VCaP (cell line): ENCODE data around the gene E2F4.

Experiments used
- H3K27ac ChIP-seq: fragments of 450-650 bp; 2 replicates; pipeline ENCODE4 v1.5.1; 2017
- TF ChIP-seq, protein P1 (sequence below): fragments of 450-650 bp; conservative IDR thresholded peaks from 2 replicates; pipeline ENCODE4 v1.5.1; 2017; ENCODE audit warnings: mild to moderate bottlenecking, moderate library complexity

E2F4 gene, protein sequence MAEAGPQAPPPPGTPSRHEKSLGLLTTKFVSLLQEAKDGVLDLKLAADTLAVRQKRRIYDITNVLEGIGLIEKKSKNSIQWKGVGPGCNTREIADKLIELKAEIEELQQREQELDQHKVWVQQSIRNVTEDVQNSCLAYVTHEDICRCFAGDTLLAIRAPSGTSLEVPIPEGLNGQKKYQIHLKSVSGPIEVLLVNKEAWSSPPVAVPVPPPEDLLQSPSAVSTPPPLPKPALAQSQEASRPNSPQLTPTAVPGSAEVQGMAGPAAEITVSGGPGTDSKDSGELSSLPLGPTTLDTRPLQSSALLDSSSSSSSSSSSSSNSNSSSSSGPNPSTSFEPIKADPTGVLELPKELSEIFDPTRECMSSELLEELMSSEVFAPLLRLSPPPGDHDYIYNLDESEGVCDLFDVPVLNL

DNA sequence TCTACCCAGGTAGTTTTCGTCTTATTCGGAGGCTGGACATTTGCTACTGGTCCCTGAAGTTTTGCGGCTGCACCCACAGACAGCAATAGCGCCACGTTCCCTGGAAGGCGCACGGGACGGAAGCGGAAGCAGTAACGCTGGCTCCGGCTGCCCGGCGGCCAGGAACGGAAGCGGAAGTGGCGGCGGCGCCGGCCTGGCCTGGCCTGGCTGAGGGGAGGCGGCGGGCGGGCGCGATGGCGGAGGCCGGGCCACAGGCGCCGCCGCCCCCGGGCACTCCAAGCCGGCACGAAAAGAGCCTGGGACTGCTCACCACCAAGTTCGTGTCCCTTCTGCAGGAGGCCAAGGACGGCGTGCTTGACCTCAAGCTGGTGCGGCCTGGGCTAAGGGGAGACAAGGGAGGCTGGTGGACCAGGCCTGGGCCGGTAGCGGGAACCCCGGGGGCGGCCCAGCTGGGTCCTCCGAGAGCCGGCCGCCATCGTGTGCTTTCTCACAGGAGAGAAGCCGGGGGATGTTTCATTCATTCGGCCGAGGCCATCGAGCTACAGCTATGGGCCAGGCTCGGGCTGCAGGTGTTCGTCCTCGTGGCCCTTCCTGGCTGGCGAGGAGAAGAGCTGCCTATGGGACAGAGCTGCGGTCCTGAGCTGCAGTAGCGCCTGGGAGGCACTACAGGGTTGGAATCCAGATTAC, at the start of gene E2F4:
TSS of gene E2F4 (plus strand) at position 161 of the 687 bp plus-strand sequence. CDS start at position 234, 73 bp downstream.
- peak within 1 kb of the TSS; percentile 77 for H3K27ac ChIP-seq
- TF ChIP-seq, protein P1, sequence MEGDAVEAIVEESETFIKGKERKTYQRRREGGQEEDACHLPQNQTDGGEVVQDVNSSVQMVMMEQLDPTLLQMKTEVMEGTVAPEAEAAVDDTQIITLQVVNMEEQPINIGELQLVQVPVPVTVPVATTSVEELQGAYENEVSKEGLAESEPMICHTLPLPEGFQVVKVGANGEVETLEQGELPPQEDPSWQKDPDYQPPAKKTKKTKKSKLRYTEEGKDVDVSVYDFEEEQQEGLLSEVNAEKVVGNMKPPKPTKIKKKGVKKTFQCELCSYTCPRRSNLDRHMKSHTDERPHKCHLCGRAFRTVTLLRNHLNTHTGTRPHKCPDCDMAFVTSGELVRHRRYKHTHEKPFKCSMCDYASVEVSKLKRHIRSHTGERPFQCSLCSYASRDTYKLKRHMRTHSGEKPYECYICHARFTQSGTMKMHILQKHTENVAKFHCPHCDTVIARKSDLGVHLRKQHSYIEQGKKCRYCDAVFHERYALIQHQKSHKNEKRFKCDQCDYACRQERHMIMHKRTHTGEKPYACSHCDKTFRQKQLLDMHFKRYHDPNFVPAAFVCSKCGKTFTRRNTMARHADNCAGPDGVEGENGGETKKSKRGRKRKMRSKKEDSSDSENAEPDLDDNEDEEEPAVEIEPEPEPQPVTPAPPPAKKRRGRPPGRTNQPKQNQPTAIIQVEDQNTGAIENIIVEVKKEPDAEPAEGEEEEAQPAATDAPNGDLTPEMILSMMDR, result no peak

DNA sequence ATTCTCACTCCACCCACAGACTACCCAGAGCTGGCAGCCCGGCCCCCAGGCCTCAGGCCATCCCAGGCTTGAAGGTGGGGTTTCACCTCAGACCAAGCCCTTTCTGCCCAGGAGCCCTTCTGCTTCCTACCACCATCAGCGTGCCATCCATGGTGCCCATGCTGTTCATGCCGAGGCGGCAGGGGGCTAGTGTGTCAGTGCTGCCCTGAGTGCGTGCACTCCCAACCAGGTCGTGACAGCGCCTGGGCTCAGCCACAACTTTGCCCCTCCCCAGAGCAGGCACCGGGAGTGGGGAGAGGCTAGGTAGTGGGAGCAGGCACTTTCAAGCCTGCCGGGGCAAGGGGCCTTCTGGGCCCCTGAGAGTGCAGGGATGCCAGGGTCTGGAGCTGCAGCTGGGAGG, 49.6 kb upstream of the E2F4 start:
- TF ChIP-seq, protein P1, result no peak

DNA sequence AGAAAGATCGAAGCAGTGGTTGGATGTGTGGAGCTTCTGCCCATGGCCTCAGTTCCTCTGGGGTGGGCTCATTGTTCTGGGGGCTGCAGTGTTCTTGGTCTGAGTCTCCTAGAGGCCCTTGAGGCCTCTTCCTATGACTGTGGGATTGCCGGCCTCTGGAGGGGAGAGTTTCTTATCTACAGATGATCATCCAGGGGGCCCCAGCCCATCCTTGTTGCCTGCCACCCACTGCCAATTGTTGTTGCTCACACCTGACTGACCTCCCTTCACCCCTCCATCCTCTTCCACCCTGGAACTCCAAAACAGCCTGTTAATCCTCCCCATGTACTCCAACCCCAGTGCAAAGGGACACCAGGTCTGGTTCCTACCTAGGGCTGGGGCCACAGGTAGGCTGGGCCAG, 47.0 kb upstream of the E2F4 start:
- no peak overlapping the region for H3K27ac ChIP-seq
- TF ChIP-seq, protein P1, result no peak

More for the DNA sequence above, 49.6 kb upstream of the E2F4 start:
- H3K27ac ChIP-seq, result no peak overlapping the region

DNA sequence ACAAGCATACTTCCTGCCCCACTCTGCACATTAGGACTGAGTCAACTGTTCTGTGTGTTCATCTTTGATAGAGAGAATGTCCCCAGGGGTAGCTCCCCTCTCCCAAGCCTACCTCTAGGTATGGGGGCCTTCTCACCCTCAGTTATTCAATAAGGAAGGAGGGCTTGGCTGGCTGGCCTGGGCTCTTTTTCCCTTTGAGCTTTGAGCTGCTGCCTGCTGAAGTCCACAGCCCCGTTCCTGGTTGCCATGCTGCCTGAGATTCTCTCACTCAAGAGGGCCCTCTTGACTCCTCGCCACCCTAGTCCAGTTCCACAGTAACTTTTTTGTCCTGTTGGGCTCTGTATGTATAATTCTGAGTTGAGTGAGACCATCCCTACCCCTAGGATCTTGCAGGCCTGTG, 46.2 kb upstream of the E2F4 start:
- H3K27ac ChIP-seq, result no peak overlapping the region
- TF ChIP-seq, protein P1, result no peak

DNA sequence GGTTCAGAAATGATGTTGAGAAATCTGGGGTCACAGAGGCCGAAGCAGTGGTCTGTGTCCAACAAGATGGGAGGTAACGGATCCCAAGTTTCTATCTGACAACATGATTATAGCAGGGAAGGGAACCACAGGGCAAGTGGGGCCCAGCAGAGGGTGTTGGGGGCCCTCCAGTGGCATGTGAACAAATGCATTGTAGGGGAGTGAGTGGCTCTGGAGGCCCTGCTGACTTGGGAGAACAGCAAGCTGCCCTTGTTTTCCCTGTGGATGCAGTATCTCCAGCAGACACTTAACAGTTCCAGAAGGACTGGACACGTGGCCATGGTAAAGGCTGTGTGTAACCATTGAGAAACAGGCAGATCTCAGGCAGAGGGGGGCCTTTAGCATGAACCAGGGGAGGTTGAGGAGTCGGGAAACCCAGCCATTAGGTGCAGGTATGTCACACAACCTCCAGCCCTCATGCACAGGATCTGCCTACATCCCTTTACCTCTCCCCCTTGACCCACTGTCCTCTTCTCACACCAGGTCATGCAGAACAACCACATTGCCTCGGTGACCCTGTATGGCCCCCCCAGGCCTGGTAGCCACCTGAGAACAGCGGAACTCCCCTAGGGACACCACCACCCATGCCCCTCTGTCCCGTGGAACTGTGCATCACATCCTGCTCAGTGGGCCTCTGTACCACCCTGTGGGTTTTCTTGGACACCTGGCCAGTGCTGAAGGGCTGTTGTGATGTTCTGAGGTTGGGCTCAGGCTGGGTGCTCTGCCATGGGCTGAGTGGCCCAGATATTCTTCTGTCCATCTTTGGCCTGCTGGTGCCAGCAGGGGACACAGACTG, 45.2 kb upstream of the E2F4 start:
- no peak overlapping the region for H3K27ac ChIP-seq
- TF ChIP-seq, protein P1, result no peak

DNA sequence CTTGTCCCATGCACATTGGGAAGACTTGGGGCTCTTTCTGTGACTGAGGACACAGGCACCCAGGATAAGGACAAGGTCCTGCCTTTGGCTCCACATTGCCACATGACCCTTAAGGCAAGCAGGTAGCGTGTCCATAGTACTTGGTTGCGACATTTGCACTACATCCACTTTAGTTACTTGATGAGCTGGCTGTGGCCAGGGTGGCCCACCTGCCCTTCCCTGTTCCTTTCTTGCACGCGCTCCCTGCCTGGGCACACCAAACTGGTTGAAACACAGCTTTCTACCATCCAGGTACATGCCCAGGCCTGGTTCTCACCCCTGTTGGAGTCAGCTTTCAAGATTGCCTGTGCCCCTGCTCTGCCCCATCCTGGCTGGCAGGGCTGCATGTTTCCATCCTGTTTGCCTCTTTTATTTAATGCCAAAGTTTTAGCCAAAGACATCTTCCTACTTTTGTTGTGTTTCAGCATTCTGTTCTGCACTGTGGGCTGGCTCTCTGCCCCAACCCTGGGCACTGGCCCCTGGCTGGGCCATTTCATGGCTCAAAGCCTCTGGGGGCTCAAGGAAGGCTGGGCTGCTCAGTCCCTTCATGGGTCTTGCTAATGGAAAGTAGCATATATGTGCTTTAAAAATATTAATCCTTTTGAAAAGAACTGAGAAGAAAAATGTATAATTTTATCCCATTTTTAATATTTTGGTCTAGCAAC, 44.4 kb upstream of the E2F4 start:
- no peak overlapping the region for H3K27ac ChIP-seq
- TF ChIP-seq, protein P1, result no peak
